Mesenchymal stem cell (in vitro differentiated cells and primary cell): Measurements from ENCODE around the gene HOXB13.

ENCODE experiments used
- DNase-seq: peaks from one replicate; pipeline ENCODE4 v3.0.0-alpha.2; 2013
- H2AFZ ChIP-seq: one replicate; pipeline ENCODE4 v1.6.1; 2013; ENCODE audit warnings: low read depth, mild to moderate bottlenecking, control low read depth, inconsistent platforms, low read length, moderate library complexity
- H2AK5ac ChIP-seq: 2 replicates; pipeline ENCODE4 v1.6.1; 2013; ENCODE audit warnings: low read length, moderate library complexity, mild to moderate bottlenecking, inconsistent platforms; ENCODE audit not compliant: severe bottlenecking
- H2BK120ac ChIP-seq: one replicate; pipeline ENCODE4 v1.6.1; 2013; ENCODE audit warnings: low read depth, mild to moderate bottlenecking, inconsistent platforms, low read length, moderate library complexity
- H2BK12ac ChIP-seq, 2 experiments: one replicate each; pipeline ENCODE4 v1.6.1; 2013; ENCODE audit warnings: inconsistent platforms in 2 of 2, low read length in 2 of 2, mild to moderate bottlenecking in 2 of 2, moderate library complexity in 2 of 2, control low read depth in 1 of 2
- H2BK15ac ChIP-seq: one replicate; pipeline ENCODE4 v1.6.1; 2013; ENCODE audit warnings: mild to moderate bottlenecking, low read depth, inconsistent platforms; ENCODE audit not compliant: poor library complexity, severe bottlenecking
- H2BK5ac ChIP-seq: 2 replicates; pipeline ENCODE4 v1.6.1; 2013; ENCODE audit warnings: low read depth, mild to moderate bottlenecking, low read length, control low read depth, inconsistent platforms; ENCODE audit not compliant: poor library complexity, severe bottlenecking
- H3K14ac ChIP-seq, 2 experiments: one replicate each; pipeline ENCODE4 v1.6.1; 2013; ENCODE audit warnings: inconsistent platforms in 2 of 2, low read length in 2 of 2, control low read depth in 1 of 2, mild to moderate bottlenecking in 1 of 2, moderate library complexity in 1 of 2
- H3K18ac ChIP-seq, 2 experiments: one replicate each; pipeline ENCODE4 v1.6.1; 2013; ENCODE audit warnings: inconsistent platforms in 2 of 2, low read length in 2 of 2, control low read depth in 1 of 2, low read depth in 1 of 2, mild to moderate bottlenecking in 1 of 2
- H3K23ac ChIP-seq, 2 experiments: one replicate each; pipeline ENCODE4 v1.6.1; 2013; ENCODE audit warnings: inconsistent platforms in 2 of 2, low read length in 2 of 2, mild to moderate bottlenecking in 2 of 2, moderate library complexity in 2 of 2, control low read depth in 1 of 2
- H3K27ac ChIP-seq: 2 replicates; pipeline ENCODE4 v1.5.1; 2013; ENCODE audit warnings: mild to moderate bottlenecking, moderate library complexity, low read length, control low read depth, inconsistent platforms; ENCODE audit not compliant: poor library complexity, severe bottlenecking
- H3K27me3 ChIP-seq, 2 experiments: 2 replicates each; pipeline versions ENCODE4 v1.6.1 to v1.7.0; 2013; ENCODE audit warnings: low read length in 2 of 2, mild to moderate bottlenecking in 2 of 2, moderate library complexity in 2 of 2, control low read depth in 1 of 2, inconsistent platforms in 1 of 2; ENCODE audit not compliant: control insufficient read depth in 1 of 2, insufficient read depth in 1 of 2
- H3K36me3 ChIP-seq, 2 experiments: 2 replicates each; pipeline versions ENCODE4 v1.6.1 to v1.7.0; 2013; ENCODE audit warnings: low read length in 2 of 2, control low read depth in 1 of 2, inconsistent platforms in 1 of 2, low read depth in 1 of 2, mild to moderate bottlenecking in 1 of 2; ENCODE audit not compliant: insufficient read depth in 2 of 2, control insufficient read depth in 1 of 2
- H3K4ac ChIP-seq, 2 experiments: one replicate each; pipeline ENCODE4 v1.6.1; 2013; ENCODE audit warnings: inconsistent platforms in 2 of 2, low read length in 2 of 2, mild to moderate bottlenecking in 2 of 2, moderate library complexity in 2 of 2, control low read depth in 1 of 2, low read depth in 1 of 2
- H3K4me1 ChIP-seq: 2 replicates; pipeline ENCODE4 v1.6.1; 2013; ENCODE audit warnings: low read depth, low read length, control low read depth; ENCODE audit not compliant: control insufficient read depth, insufficient read depth
- H3K4me2 ChIP-seq: 2 replicates; pipeline ENCODE4 v1.6.1; 2013; ENCODE audit warnings: low read length, mild to moderate bottlenecking, inconsistent platforms; ENCODE audit not compliant: poor library complexity, severe bottlenecking
- H3K4me3 ChIP-seq, 2 experiments: 2 replicates each; pipeline versions ENCODE4 v1.5.1 to v1.7.0; 2013; ENCODE audit warnings: low read length in 2 of 2, mild to moderate bottlenecking in 2 of 2, control low read depth in 1 of 2, low read depth in 1 of 2; ENCODE audit not compliant: insufficient read depth in 1 of 2
- H3K79me1 ChIP-seq: replicated peaks from 2 replicates; pipeline ENCODE4 v1.6.1; 2013; ENCODE audit warnings: mild to moderate bottlenecking, control low read depth, low read length, inconsistent platforms; ENCODE audit not compliant: poor library complexity, severe bottlenecking
- H3K9ac ChIP-seq: 2 replicates; pipeline ENCODE4 v1.7.0; 2013; ENCODE audit warnings: mild to moderate bottlenecking, low read length, moderate library complexity
- H3K9me3 ChIP-seq: 2 replicates; pipeline ENCODE4 v1.7.0; 2013; ENCODE audit warnings: mild to moderate bottlenecking, low read length; ENCODE audit not compliant: control insufficient read depth
- H4K8ac ChIP-seq: one replicate; pipeline ENCODE4 v1.6.1; 2013; ENCODE audit warnings: inconsistent platforms, mild to moderate bottlenecking, low read length, moderate library complexity
- H4K91ac ChIP-seq: one replicate; pipeline ENCODE4 v1.6.1; 2013; ENCODE audit warnings: mild to moderate bottlenecking, low read length, inconsistent platforms
- WGBS: methylation state at CpG from one replicate; pipeline ENCODE4 v1.1.7; 2013; ENCODE audit warnings: mixed read lengths; 5-methylcytosine and 5-hydroxymethylcytosine counted together

Gene HOXB13

GRCh38 chr17:48732688-48733629, 4.4 kb upstream of the HOXB13 start:
- WGBS: 5% methylated on average over 46 of the region's 50 CpGs
- H3K9ac ChIP-seq: no peak overlapping the region
- no peak overlapping the region for H3K27ac ChIP-seq

GRCh38 chr17:48731355-48731754, 2.8 kb upstream of the HOXB13 start:
- Histone ChIP-seq H3K9ac (no peak overlapping the region), H2AFZ (no peak overlapping the region), H4K91ac (no peak overlapping the region), H2BK15ac (no peak overlapping the region), H3K4me3 (no peak overlapping the region), H4K8ac (no peak overlapping the region), H2BK120ac (no peak overlapping the region), H3K4ac (no peak overlapping the region), H3K79me1 (no peaks in the 10 kb centered on the region), H3K23ac (no peak overlapping the region), H3K18ac (no peak overlapping the region), H3K36me3 (peaks cover 0 to 3% of the 10 kb centered on the region in 2 experiments), H3K9me3 (no peaks in the 10 kb centered on the region), H2BK5ac (no peak overlapping the region), H3K4me2 (no peak overlapping the region), H3K27ac (no peak overlapping the region), H3K14ac (no peak overlapping the region), H3K4me1 (peaks cover 11% of the 10 kb centered on the region), H2AK5ac (no peak overlapping the region), H2BK12ac (no peak overlapping the region), H3K27me3 (peaks cover 97 to 98% of the 10 kb centered on the region in 2 experiments)
- DNase-seq: no peak

More at GRCh38 chr17:48732688-48733629, 4.4 kb upstream of the HOXB13 start:
- H2BK5ac ChIP-seq: no peak overlapping the region
- no peak overlapping the region for H2BK12ac ChIP-seq
- H3K14ac ChIP-seq: no peak overlapping the region
- no peak overlapping the region for H4K8ac ChIP-seq
- H2AFZ ChIP-seq: no peak overlapping the region
- H2BK120ac ChIP-seq: no peak overlapping the region
- H2BK15ac ChIP-seq: no peak overlapping the region
- no peak overlapping the region for H3K23ac ChIP-seq
- peak overlapping the region; percentile 30 for H3K4me2 ChIP-seq
- H3K4ac ChIP-seq: no peak overlapping the region
- no peak overlapping the region for H3K18ac ChIP-seq
- H3K4me1 ChIP-seq: peaks cover 9% of the 10 kb centered on the region
- no peaks in the 10 kb centered on the region for H3K79me1 ChIP-seq
- H4K91ac ChIP-seq: no peak overlapping the region
- no peak for DNase-seq
- H3K36me3 ChIP-seq: no peaks in the 10 kb centered on the region
- H3K9me3 ChIP-seq: no peaks in the 10 kb centered on the region
- no peak overlapping the region for H2AK5ac ChIP-seq
- H3K27me3 ChIP-seq: peaks cover 97 to 98% of the 10 kb centered on the region in 2 experiments
- no peak overlapping the region for H3K4me3 ChIP-seq

GRCh38 chr17:48730240-48730550, 1.6 kb upstream of the HOXB13 start:
- Histone ChIP-seq H3K14ac (no peak overlapping the region), H3K9me3 (no peaks in the 10 kb centered on the region), H3K27me3 (peaks cover 97 to 98% of the 10 kb centered on the region in 2 experiments), H2BK120ac (no peak overlapping the region), H4K91ac (no peak overlapping the region), H3K79me1 (no peaks in the 10 kb centered on the region), H3K4me3 (no peak overlapping the region), H4K8ac (no peak overlapping the region), H3K27ac (no peak overlapping the region), H3K4ac (no peak overlapping the region), H3K4me2 (no peak overlapping the region), H2AFZ (no peak overlapping the region), H3K4me1 (peaks cover 14% of the 10 kb centered on the region), H2BK5ac (no peak overlapping the region), H2BK12ac (no peak overlapping the region), H2BK15ac (no peak overlapping the region), H3K9ac (no peak overlapping the region), H3K36me3 (peaks cover 0 to 3% of the 10 kb centered on the region in 2 experiments), H2AK5ac (no peak overlapping the region), H3K23ac (no peak overlapping the region), H3K18ac (peak overlapping the region in 1 of 2 experiments; percentile 11)
- no peak for DNase-seq
- WGBS: 50% methylated on average over 1 of the region's 3 CpGs

- H2BK15ac ChIP-seq: no peak overlapping the region
- peak; percentile 33 for DNase-seq
- no peak overlapping the region for H2BK120ac ChIP-seq
- peaks cover 16% of the 10 kb centered on the region for H3K4me1 ChIP-seq
- H3K27ac ChIP-seq: no peak overlapping the region
- H2AFZ ChIP-seq: no peak overlapping the region
- no peak overlapping the region for H3K4ac ChIP-seq
- H4K8ac ChIP-seq: peak overlapping the region; percentile 27
- peaks cover 97 to 98% of the 10 kb centered on the region in 2 experiments for H3K27me3 ChIP-seq
- no peak overlapping the region for H3K4me3 ChIP-seq
- H4K91ac ChIP-seq: peak overlapping the region; percentile 25
- H3K18ac ChIP-seq: no peak overlapping the region
- no peaks in the 10 kb centered on the region for H3K9me3 ChIP-seq
- H3K14ac ChIP-seq: no peak overlapping the region
- H3K9ac ChIP-seq: no peak overlapping the region
- no peak overlapping the region for H3K23ac ChIP-seq
- H2AK5ac ChIP-seq: no peak overlapping the region
- 14% methylated on average over 19 of the region's 19 CpGs for WGBS
- no peak overlapping the region for H3K4me2 ChIP-seq
- no peaks in the 10 kb centered on the region for H3K79me1 ChIP-seq
- no peak overlapping the region for H2BK5ac ChIP-seq
- peaks cover 0 to 3% of the 10 kb centered on the region in 2 experiments for H3K36me3 ChIP-seq
- no peak overlapping the region for H2BK12ac ChIP-seq
These were observed 1.0 kb upstream of the HOXB13 start for GRCh38 chr17:48729335-48730239.
